HG02678 (cell line): Measurements from ENCODE around the gene EIF2A.
"Not testable (repeated sequence)": the region's sequence is repeated elsewhere in the genome, so short reads cannot be mapped to it uniquely, and the experiment has no call there.

Source experiments
- ATAC-seq: cut with Tn5 transposase; IDR thresholded peaks from one replicate; pipeline ENCODE4 v1.9.1; 2021; ENCODE audit warnings: mild to moderate bottlenecking, moderate library complexity; ENCODE audit not compliant: unreplicated experiment

Gene EIF2A

GRCh38 chr3:150546226-150547044, at the start of gene EIF2A, which contains the start of gene SERP1:
TSS of gene EIF2A (plus strand) at chr3:150546787. CDS start at chr3:150546803, 16 bp downstream.
TSS of gene SERP1 (minus strand) at chr3:150546496. CDS start at chr3:150546135, 361 bp downstream.
- ATAC-seq = peak; percentile 91

GRCh38 chr3:150497956-150498355, 48.6 kb upstream of the EIF2A start:
- ATAC-seq = no peak

- ATAC-seq = not testable (repeated sequence)
Observed at GRCh38 chr3:150500960-150501359, 45.6 kb upstream of the EIF2A start.

- ATAC-seq = no peak
Observed at GRCh38 chr3:150503402-150504099, 43.0 kb upstream of the EIF2A start.

GRCh38 chr3:150504483-150504882, 42.1 kb upstream of the EIF2A start:
- ATAC-seq = no peak

GRCh38 chr3:150508401-150508800, 38.2 kb upstream of the EIF2A start:
- ATAC-seq = no peak

GRCh38 chr3:150509780-150510179, 36.8 kb upstream of the EIF2A start:
- no peak for ATAC-seq

GRCh38 chr3:150511122-150511821, 35.3 kb upstream of the EIF2A start:
- no peak for ATAC-seq

- ATAC-seq = no peak
Observed at GRCh38 chr3:150515210-150515609, 31.4 kb upstream of the EIF2A start.

GRCh38 chr3:150519026-150519425, 27.6 kb upstream of the EIF2A start:
- ATAC-seq = no peak

- ATAC-seq = no peak
Observed at GRCh38 chr3:150520408-150520807, 26.2 kb upstream of the EIF2A start.

GRCh38 chr3:150521463-150521862, 25.1 kb upstream of the EIF2A start:
- ATAC-seq = no peak

- ATAC-seq = no peak
Observed at GRCh38 chr3:150523538-150523937, 23.0 kb upstream of the EIF2A start.

- no peak for ATAC-seq
Observed at GRCh38 chr3:150527464-150528255, 18.9 kb upstream of the EIF2A start.

GRCh38 chr3:150528354-150528797, 18.2 kb upstream of the EIF2A start:
- ATAC-seq = no peak

- ATAC-seq = no peak
Observed at GRCh38 chr3:150531775-150532174, 14.8 kb upstream of the EIF2A start.

- ATAC-seq = no peak
Observed at GRCh38 chr3:150535204-150535603, 11.4 kb upstream of the EIF2A start.

- ATAC-seq = no peak
Observed at GRCh38 chr3:150538324-150539208, 8.0 kb upstream of the EIF2A start.

GRCh38 chr3:150540297-150540696, 6.3 kb upstream of the EIF2A start:
- no peak for ATAC-seq

- no peak for ATAC-seq
Observed at GRCh38 chr3:150540991-150541390, 5.6 kb upstream of the EIF2A start.
